ENCODE measurements around the gene GLRA2.

DNA sequence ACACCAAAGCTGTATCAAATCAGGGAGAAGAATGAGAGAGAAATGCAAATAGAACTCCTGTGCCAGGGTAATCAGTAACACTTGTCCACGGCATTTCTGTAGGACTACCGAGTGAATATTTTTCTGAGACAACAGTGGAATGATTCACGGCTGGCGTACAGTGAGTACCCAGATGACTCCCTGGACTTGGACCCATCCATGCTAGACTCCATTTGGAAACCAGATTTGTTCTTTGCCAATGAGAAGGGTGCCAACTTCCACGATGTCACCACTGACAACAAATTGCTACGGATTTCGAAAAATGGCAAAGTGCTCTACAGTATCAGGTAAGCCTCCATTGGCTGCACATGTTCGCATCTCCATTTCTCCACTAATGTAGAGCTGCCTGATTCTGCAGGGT is 51.7 kb downstream of the GLRA2 start:
- TF ChIP-seq, protein P1, sequence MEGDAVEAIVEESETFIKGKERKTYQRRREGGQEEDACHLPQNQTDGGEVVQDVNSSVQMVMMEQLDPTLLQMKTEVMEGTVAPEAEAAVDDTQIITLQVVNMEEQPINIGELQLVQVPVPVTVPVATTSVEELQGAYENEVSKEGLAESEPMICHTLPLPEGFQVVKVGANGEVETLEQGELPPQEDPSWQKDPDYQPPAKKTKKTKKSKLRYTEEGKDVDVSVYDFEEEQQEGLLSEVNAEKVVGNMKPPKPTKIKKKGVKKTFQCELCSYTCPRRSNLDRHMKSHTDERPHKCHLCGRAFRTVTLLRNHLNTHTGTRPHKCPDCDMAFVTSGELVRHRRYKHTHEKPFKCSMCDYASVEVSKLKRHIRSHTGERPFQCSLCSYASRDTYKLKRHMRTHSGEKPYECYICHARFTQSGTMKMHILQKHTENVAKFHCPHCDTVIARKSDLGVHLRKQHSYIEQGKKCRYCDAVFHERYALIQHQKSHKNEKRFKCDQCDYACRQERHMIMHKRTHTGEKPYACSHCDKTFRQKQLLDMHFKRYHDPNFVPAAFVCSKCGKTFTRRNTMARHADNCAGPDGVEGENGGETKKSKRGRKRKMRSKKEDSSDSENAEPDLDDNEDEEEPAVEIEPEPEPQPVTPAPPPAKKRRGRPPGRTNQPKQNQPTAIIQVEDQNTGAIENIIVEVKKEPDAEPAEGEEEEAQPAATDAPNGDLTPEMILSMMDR (IDR thresholded peaks at IDR 0.05; ENCODE audit: borderline replicate concordance, extremely low read depth, low read length, poor library complexity, severe bottlenecking): no peak
- TF ChIP-seq EZH2 (IDR thresholded peaks at IDR 0.05; ENCODE audit: borderline replicate concordance, low read depth, low read length, severe bottlenecking): no peak
